H1 (cell line): ENCODE results near the gene CUTA. TPM values are rescaled to one million over a fixed set of nuclear protein-coding genes. Genes with fewer than 3 reads are reported as not detected.
A peak's percentile ranks its signal among the peaks of the same experiment; 100 is the strongest.

Experiments used
- CTCF ChIA-PET: fragments of 300-600 bp; sonication (Branson Sonifier 250); formaldehyde crosslinking; loops from one replicate; lab custom pipeline; 2021; ENCODE audit not compliant: partially characterized antibody; lab: Charles Lee
- POLR2A ChIA-PET: fragments of 300-600 bp; sonication (Branson Sonifier 250); formaldehyde crosslinking; loops from one replicate; lab custom pipeline; 2021; ENCODE audit warnings: inconsistent platforms; ENCODE audit not compliant: partially characterized antibody; lab: Charles Lee
- DNase-seq, 2 experiments: peaks; one replicate each; pipeline versions ENCODE4 v3.0.0 to v3.0.0-alpha.2; 2010 to 2022; ENCODE audit warnings: low spot score in 2 of 2, low read depth in 1 of 2, mixed read lengths in 1 of 2
- FAIRE-seq: peaks from 2 replicates; lab custom pipeline; 2011; peaks lifted over from hg19 to GRCh38; lab: Jason Lieb, UNC
- H2AFZ ChIP-seq: 2 replicates; pipeline ENCODE4 v1.8.1; 2012; ENCODE audit warnings: low read length, inconsistent platforms
- H2AK5ac ChIP-seq: 2 replicates; pipeline ENCODE4 v1.6.1; 2013; ENCODE audit warnings: low read depth, low read length
- H2BK120ac ChIP-seq: replicated peaks from 2 replicates; pipeline ENCODE3; 2013; ENCODE audit warnings: low read depth, low read length, inconsistent platforms
- H2BK12ac ChIP-seq: 2 replicates; pipeline ENCODE4 v1.6.1; 2013; ENCODE audit warnings: low read depth, low read length
- H2BK15ac ChIP-seq: 2 replicates; pipeline ENCODE4 v1.6.1; 2013; ENCODE audit warnings: low read length
- H2BK20ac ChIP-seq: 2 replicates; pipeline ENCODE4 v1.6.1; 2013; ENCODE audit warnings: low read length
- H2BK5ac ChIP-seq: 2 replicates; pipeline ENCODE4 v1.6.1; 2013; ENCODE audit warnings: low read depth, low read length
- H3K14ac ChIP-seq: 2 replicates; pipeline ENCODE4 v1.6.1; 2013; ENCODE audit warnings: inconsistent platforms; ENCODE audit not compliant: insufficient read length
- H3K18ac ChIP-seq: 2 replicates; pipeline ENCODE4 v1.6.1; 2013; ENCODE audit warnings: low read length; ENCODE audit errors: extremely low read depth
- H3K23ac ChIP-seq: 2 replicates; pipeline ENCODE4 v1.6.1; 2013; ENCODE audit warnings: inconsistent platforms; ENCODE audit not compliant: insufficient read length
- H3K23me2 ChIP-seq: 2 replicates; pipeline ENCODE4 v1.6.1; 2013; ENCODE audit warnings: low read depth, low read length
- H3K27ac ChIP-seq: 2 replicates; pipeline ENCODE4 v1.6.1; 2011; ENCODE audit warnings: low read depth, low read length, inconsistent platforms
- H3K27me3 ChIP-seq, 4 experiments: replicated peaks in 1 of 4; 1 replicate in 1 of 4; 2 replicates in 3 of 4; pipeline versions ENCODE4 v1.6.1 to v1.8.1; 2011 to 2013; ENCODE audit warnings: low read length in 3 of 4, mild to moderate bottlenecking in 3 of 4, inconsistent platforms in 2 of 4, mixed read lengths in 2 of 4, moderate library complexity in 1 of 4; ENCODE audit not compliant: control insufficient read depth in 3 of 4, insufficient read depth in 3 of 4; ENCODE audit errors: extremely low read depth in 1 of 4
- H3K36me3 ChIP-seq, 4 experiments: 2 replicates each; pipeline versions ENCODE4 v1.6.1 to v1.8.1; 2011 to 2013; ENCODE audit warnings: mild to moderate bottlenecking in 4 of 4, low read length in 3 of 4, moderate library complexity in 2 of 4, control low read depth in 1 of 4, inconsistent platforms in 1 of 4; ENCODE audit not compliant: insufficient read depth in 4 of 4, control insufficient read depth in 2 of 4
- H3K4ac ChIP-seq: replicated peaks from 2 replicates; pipeline ENCODE3; 2013; ENCODE audit warnings: low read length, low read depth, mixed read lengths, inconsistent platforms; ENCODE audit not compliant: insufficient read length
- H3K4me1 ChIP-seq, 4 experiments: replicated peaks in 1 of 4; 1 replicate in 1 of 4; 2 replicates in 3 of 4; pipeline versions ENCODE4 v1.6.1 to v1.8.1; 2011 to 2013; ENCODE audit warnings: low read length in 3 of 4, inconsistent platforms in 2 of 4, mixed read lengths in 1 of 4; ENCODE audit not compliant: insufficient read depth in 4 of 4, control insufficient read depth in 3 of 4
- H3K4me2 ChIP-seq, 2 experiments: 2 replicates each; pipeline versions ENCODE4 v1.6.1 to v1.8.1; 2011 to 2013; ENCODE audit warnings: low read depth in 2 of 2, low read length in 2 of 2, control low read depth in 1 of 2, inconsistent platforms in 1 of 2, mild to moderate bottlenecking in 1 of 2; ENCODE audit not compliant: insufficient read depth in 1 of 2
- H3K4me3 ChIP-seq, 4 experiments: fragments of 200-600, 300-600 bp in 1 of 4; sonication (generic), shearing (Covaris generic), sonication (Bioruptor Twin) in 1 of 4; 2 replicates each; pipeline versions ENCODE4 v1.5.1 to v1.8.1; 2011 to 2016; ENCODE audit warnings: low read length in 4 of 4, low read depth in 3 of 4, control low read depth in 2 of 4, inconsistent platforms in 2 of 4, mild to moderate bottlenecking in 2 of 4, mixed read lengths in 1 of 4, moderate library complexity in 1 of 4; ENCODE audit not compliant: insufficient read depth in 2 of 4; ENCODE audit errors: extremely low read depth in 1 of 4
- H3K56ac ChIP-seq: replicated peaks from 2 replicates; pipeline ENCODE3; 2013; ENCODE audit warnings: low read depth, mild to moderate bottlenecking, mixed read lengths, low read length, inconsistent platforms; ENCODE audit not compliant: insufficient read length
- H3K79me1 ChIP-seq: 2 replicates; pipeline ENCODE4 v1.6.1; 2013; ENCODE audit warnings: low read depth, low read length, control low read depth
- H3K79me2 ChIP-seq, 2 experiments: 2 replicates each; pipeline versions ENCODE4 v1.6.1 to v1.8.1; 2012 to 2013; ENCODE audit warnings: low read length in 2 of 2, mild to moderate bottlenecking in 2 of 2, inconsistent platforms in 1 of 2; ENCODE audit not compliant: insufficient read depth in 2 of 2, control insufficient read depth in 1 of 2
- H3K9ac ChIP-seq, 4 experiments: replicated peaks in 1 of 4; 1 replicate in 1 of 4; 2 replicates in 3 of 4; pipeline versions ENCODE4 v1.6.1 to v1.8.1; 2011 to 2013; ENCODE audit warnings: low read depth in 3 of 4, low read length in 3 of 4, control low read depth in 2 of 4, mild to moderate bottlenecking in 2 of 4, moderate library complexity in 2 of 4, inconsistent platforms in 1 of 4; ENCODE audit errors: extremely low read depth in 1 of 4
- H3K9me3 ChIP-seq, 2 experiments: 2 replicates each; pipeline versions ENCODE4 v1.6.1 to v1.8.1; 2012 to 2013; ENCODE audit warnings: mild to moderate bottlenecking in 2 of 2, moderate library complexity in 2 of 2, control low read depth in 1 of 2, inconsistent platforms in 1 of 2, low read depth in 1 of 2, low read length in 1 of 2, mixed read lengths in 1 of 2; ENCODE audit not compliant: insufficient read depth in 2 of 2
- H4K20me1 ChIP-seq, 2 experiments: replicated peaks in 1 of 2; 2 replicates each; pipeline versions ENCODE3 to v1.8.1; 2011 to 2013; ENCODE audit warnings: inconsistent platforms in 2 of 2, low read length in 2 of 2, mild to moderate bottlenecking in 1 of 2; ENCODE audit not compliant: insufficient read depth in 2 of 2, control insufficient read depth in 1 of 2
- H4K5ac ChIP-seq: 2 replicates; pipeline ENCODE4 v1.6.1; 2013; ENCODE audit warnings: low read length, low read depth, mixed read lengths, inconsistent platforms; ENCODE audit not compliant: insufficient read length
- H4K8ac ChIP-seq: 2 replicates; pipeline ENCODE4 v1.8.0; 2013; ENCODE audit warnings: mild to moderate bottlenecking, moderate library complexity, low read length, inconsistent platforms; ENCODE audit not compliant: insufficient read depth; ENCODE audit errors: extremely low read depth
- H4K91ac ChIP-seq: replicated peaks from 2 replicates; pipeline ENCODE3; 2013; ENCODE audit warnings: low read length, mixed read lengths, inconsistent platforms; ENCODE audit not compliant: insufficient read length
- EGR1 ChIP-seq: IDR thresholded peaks from 2 replicates; pipeline ENCODE4 v1.6.1; 2011; ENCODE audit warnings: low read depth, low read length, borderline replicate concordance
- HDAC2 ChIP-seq, 2 experiments: fragments of 300-600 bp in 1 of 2; sonication (generic) in 1 of 2; IDR thresholded peaks; 2 replicates each; pipeline ENCODE4 v1.6.1; 2011 to 2012; ENCODE audit warnings: low read depth in 2 of 2, low read length in 2 of 2, mild to moderate bottlenecking in 2 of 2, moderate library complexity in 2 of 2, borderline replicate concordance in 1 of 2, inconsistent platforms in 1 of 2
- JUND ChIP-seq: IDR thresholded peaks from 2 replicates; pipeline ENCODE4 v1.6.1; 2011; ENCODE audit warnings: mild to moderate bottlenecking, improper control_type of control experiment, low read length
- KDM4A ChIP-seq: IDR thresholded peaks from one replicate; pipeline ENCODE4 v1.7.1; 2012; ENCODE audit warnings: low read depth, mild to moderate bottlenecking, moderate library complexity, low read length, inconsistent platforms; ENCODE audit not compliant: severe bottlenecking
- PHF8 ChIP-seq: fragments of 200-600 bp; sonication (generic); conservative IDR thresholded peaks from 2 replicates; pipeline ENCODE4 v1.7.1; 2012; ENCODE audit warnings: low read depth, mild to moderate bottlenecking, inconsistent platforms, low read length, moderate library complexity
- POLR2A ChIP-seq, 2 experiments: IDR thresholded peaks; 1 replicate in 1 of 2; 2 replicates in 1 of 2; pipeline ENCODE4 v1.6.1; 2011; ENCODE audit warnings: low read depth in 2 of 2, low read length in 2 of 2, mild to moderate bottlenecking in 2 of 2; ENCODE audit errors: control extremely low read depth in 1 of 2
- POLR2AphosphoS5 ChIP-seq: IDR thresholded peaks from 2 replicates; pipeline ENCODE4 v1.6.1; 2011; ENCODE audit warnings: low read depth, low read length
- SAP30 ChIP-seq: fragments of 300-600 bp; sonication (generic); IDR thresholded peaks from 2 replicates; pipeline ENCODE4 v1.7.1; 2012; ENCODE audit warnings: low read length, moderate library complexity, mild to moderate bottlenecking, inconsistent platforms; ENCODE audit not compliant: insufficient read depth, insufficient replicate concordance
- SIN3A ChIP-seq, 2 experiments: IDR thresholded peaks in 1 of 2; conservative IDR thresholded peaks in 1 of 2; 2 replicates each; pipeline ENCODE4 v1.6.1; 2011 to 2012; ENCODE audit warnings: low read length in 2 of 2, improper control_type of control experiment in 1 of 2, low read depth in 1 of 2, mild to moderate bottlenecking in 1 of 2
- TEAD4 ChIP-seq: IDR thresholded peaks from 2 replicates; pipeline ENCODE4 v1.6.1; 2012; ENCODE audit warnings: low read depth, low read length, inconsistent platforms, mixed read lengths
- WGBS, 2 experiments: shearing (Covaris generic) in 1 of 2; methylation state at CpG; one replicate each; pipeline versions ENCODE4 v1.1.6 to v1.1.7; 2013 to 2015; ENCODE audit warnings: low lambda C conversion rate in 2 of 2, mixed read lengths in 2 of 2, inconsistent platforms in 1 of 2, low coverage in 1 of 2, missing lambda C conversion rate in 1 of 2; ENCODE audit not compliant: insufficient replicate concordance in 2 of 2, insufficient coverage in 1 of 2, insufficient read length in 1 of 2; ENCODE audit errors: extremely low coverage in 1 of 2, missing lambda C conversion rate in 1 of 2; 5-methylcytosine and 5-hydroxymethylcytosine counted together
- polyA plus RNA-seq, 7 experiments: library from polyadenylated mRNA; depleted of rRNA in 3 of 7; stranded (reverse) in 5 of 7; unstranded in 2 of 7; fragments of >200 nt in 5 of 7; fragments of 200-250 nt in 2 of 7; gene quantifications; 1 replicate in 5 of 7; 2 replicates in 1 of 7; 4 replicates in 1 of 7; pipeline versions ENCODE4 v1.2.1 to v1.2.3, GENCODE V29; 2011 to 2013; ENCODE audit warnings: missing spikeins in 2 of 7, mixed read lengths in 2 of 7
- total RNA-seq: library from RNA; stranded (reverse); fragmentation: NEBNext Ultra II Directional; extraction: Animal tissue kit (Norgen Biotek cat#: 25700); gene quantifications from 2 replicates; pipeline ENCODE4 v1.2.1, GENCODE V29; 2021

CUTA gene
- total and polyA plus RNA-seq, 2 of the 8 experiments (the other 6 are each of a cell fraction or from before 2014, with no cell fraction given), result 297 to 460 TPM

GRCh38 chr6:33391922-33392594 is 25.8 kb downstream of the CUTA start:
- Histone ChIP-seq H2BK120ac (no peak overlapping the region), H3K79me2 (peaks cover 37 to 48% of the 10 kb centered on the region in 2 experiments), H3K4me3 (peak overlapping the region; percentile 81 to 82 (median 82)), H3K4ac (peak overlapping the region; percentile 83), H3K4me1 (peaks cover 0 to 6% (median 3%) of the 10 kb centered on the region in 4 experiments; a peak in 4 of 7 replicates), H2BK20ac (no peak overlapping the region), H3K23ac (no peak overlapping the region), H3K23me2 (peaks cover 6% of the 10 kb centered on the region; the same call in 1 of the 2 replicates), H2BK12ac (no peak overlapping the region), H3K9me3 (no peaks in the 10 kb centered on the region), H2AFZ (no peak overlapping the region), H4K5ac (peak overlapping the region; percentile 73), H4K20me1 (peaks cover 2 to 7% of the 10 kb centered on the region in 2 experiments), H3K27ac (peak overlapping the region; percentile 62; the same call in 1 of the 2 replicates), H3K9ac (peak overlapping the region; percentile 49 to 88 (median 76); a peak in 6 of 7 replicates), H4K91ac (peak overlapping the region; percentile 30), H3K36me3 (no peaks in the 10 kb centered on the region), H3K56ac (peak overlapping the region; percentile 71), H3K4me2 (peak overlapping the region; percentile 83 to 95), H3K79me1 (peaks cover 3% of the 10 kb centered on the region), H2BK5ac (peak overlapping the region; percentile 79; the same call in 1 of the 2 replicates), H3K18ac (peak overlapping the region; percentile 27; the same call in 1 of the 2 replicates), H2AK5ac (no peak overlapping the region), H2BK15ac (no peak overlapping the region), H3K27me3 (no peaks in the 10 kb centered on the region), H3K14ac (no peak overlapping the region), H4K8ac (no peak overlapping the region)
- TF ChIP-seq KDM4A (peak; percentile 52), SAP30 (peak; percentile 73), TEAD4 (no peak), PHF8 (peak; percentile 77), JUND (no peak), SIN3A (conservative IDR thresholded peaks at IDR 0.05 in 1 of 2, IDR thresholded peaks at IDR 0.05 in 1 of 2; ENCODE audit: low read depth in 1 of 2, low read length in 2 of 2) (peak in 1 of 2 experiments; percentile 10; a peak in 1 of 4 replicates), POLR2A (IDR thresholded peaks at IDR 0.05; ENCODE audit: control extremely low read depth in 1 of 2, low read depth in 2 of 2, low read length in 2 of 2) (0 out of 3 replicates have a peak, but pooled peaks of 1 of the 2 experiments have one; percentile 16), POLR2AphosphoS5 (no peak), HDAC2 (IDR thresholded peaks at IDR 0.05; ENCODE audit: borderline replicate concordance in 1 of 2, low read depth in 2 of 2, low read length in 2 of 2) (peak in 1 of 2 experiments; percentile 59; a peak in 1 of 4 replicates), EGR1 (no peak)
- ChIA-PET CTCF (no interaction called here), POLR2A (interaction anchor here (1.0 to 2.6 kb wide), 8 partner anchors 9 to 62 kb away, joined by 3 to 10 read pairs (median 4); partner anchors contain the start of genes CUTA and ZBTB9)
- DNase-seq, result no peak
- FAIRE-seq, result no peak
- WGBS, 2 experiments, result 1% methylated on average over 31 of the region's 31 CpGs; no CpG with 5 or more reads in 1 of the 2 experiments
